Smooth muscle cell (in vitro differentiated cells): ENCODE measurements around the gene ZNF398. TPM values are rescaled to one million over a fixed set of nuclear protein-coding genes. Genes with fewer than 3 reads are reported as not detected.

Source experiments
- DNase-seq: peaks from one replicate; lab custom pipeline; 2025; ENCODE audit not compliant: unreplicated experiment; lab: John Stamatoyannopoulos, UW
- H2AFZ ChIP-seq: fragments of 200-600 bp; sonication (generic); 2 replicates; pipeline ENCODE4 v1.6.0; 2016; ENCODE audit warnings: antibody characterized with exemption, low read depth, mild to moderate bottlenecking
- H3F3A ChIP-seq: fragments of 200-600 bp; sonication (generic); 2 replicates; pipeline ENCODE4 v1.6.0; 2017; ENCODE audit warnings: antibody characterized with exemption, low read depth
- H3K27ac ChIP-seq: fragments of 200-600 bp; sonication (generic); 2 replicates; pipeline ENCODE4 v1.5.1; 2016; ENCODE audit warnings: low read depth, mild to moderate bottlenecking
- H3K27me3 ChIP-seq: fragments of 200-600 bp; sonication (generic); 2 replicates; pipeline ENCODE4 v1.6.1; 2016; ENCODE audit warnings: low read depth, mild to moderate bottlenecking
- H3K36me3 ChIP-seq: fragments of 200-600 bp; sonication (generic); 2 replicates; pipeline ENCODE4 v1.5.1; 2016; ENCODE audit warnings: low read depth
- H3K4me1 ChIP-seq: fragments of 200-600 bp; sonication (generic); 2 replicates; pipeline ENCODE4 v1.5.1; 2016; ENCODE audit warnings: low read depth
- H3K4me2 ChIP-seq: fragments of 200-600 bp; sonication (generic); 2 replicates; pipeline ENCODE4 v1.6.0; 2016; ENCODE audit warnings: mild to moderate bottlenecking
- H3K4me3 ChIP-seq: fragments of 200-600 bp; sonication (generic); 2 replicates; pipeline ENCODE4 v1.5.1; 2016; ENCODE audit warnings: mild to moderate bottlenecking
- H3K79me2 ChIP-seq: fragments of 200-600 bp; sonication (generic); 2 replicates; pipeline ENCODE4 v1.6.0; 2016; ENCODE audit warnings: low read depth, mild to moderate bottlenecking
- H3K9ac ChIP-seq: fragments of 200-600 bp; sonication (generic); 2 replicates; pipeline ENCODE4 v1.6.0; 2016; ENCODE audit warnings: low read depth
- H3K9me3 ChIP-seq: fragments of 200-600 bp; sonication (generic); replicated peaks from 2 replicates; pipeline ENCODE4 v1.5.1; 2016; ENCODE audit warnings: low read depth
- H4K20me1 ChIP-seq: fragments of 200-600 bp; sonication (generic); 2 replicates; pipeline ENCODE4 v1.6.0; 2016; ENCODE audit warnings: low read depth
- CTCF ChIP-seq: fragments of 200-600 bp; sonication (generic); IDR thresholded peaks from 2 replicates; pipeline ENCODE4 v1.5.1; 2017; ENCODE audit warnings: borderline replicate concordance, mild to moderate bottlenecking, antibody characterized with exemption; ENCODE audit not compliant: insufficient read depth, poor library complexity, severe bottlenecking
- WGBS: methylation state at CpG from one replicate; pipeline ENCODE4 v1.1.7; 2016; ENCODE audit warnings: low lambda C conversion rate; 5-methylcytosine and 5-hydroxymethylcytosine counted together
- polyA plus RNA-seq: library from polyadenylated mRNA; unstranded; fragments of >200 nt; fragmentation: Nextera tagmentation; extraction: Ambion mirVana; gene quantifications from 2 replicates; pipeline ENCODE4 v1.2.1, GENCODE V29; 2016
- total RNA-seq: library from RNA; depleted of rRNA; stranded (reverse); fragments of >200 nt; gene quantifications from 2 replicates; pipeline ENCODE4 v1.2.3, GENCODE V29; 2014

The ZNF398 gene
- total and polyA plus RNA-seq, 2 experiments from 2014 or later, result 9.0 to 15.1 TPM

GRCh38 chr7:149126662-149127266 is 20.5 kb upstream of the ZNF398 start:
- peak overlapping the region; percentile 89 for H3K27ac ChIP-seq
- peaks cover 11% of the 10 kb centered on the region for H3K4me1 ChIP-seq
- H3K4me3 ChIP-seq, result peak overlapping the region; percentile 99
- no peak for TF ChIP-seq CTCF
- H2AFZ ChIP-seq, result peak overlapping the region; percentile 94
- peak; percentile 68 for DNase-seq
- H3K79me2 ChIP-seq, result peaks cover 40% of the 10 kb centered on the region
- peak overlapping the region; percentile 97 for H3K4me2 ChIP-seq
- H3K9me3 ChIP-seq, result no peaks in the 10 kb centered on the region
- no peaks in the 10 kb centered on the region for H3K27me3 ChIP-seq
- under 1% methylated on average over 36 of the region's 48 CpGs for WGBS
- H4K20me1 ChIP-seq, result no peaks in the 10 kb centered on the region
- H3K9ac ChIP-seq, result peak overlapping the region; percentile 92
- H3K36me3 ChIP-seq, result peaks cover 10% of the 10 kb centered on the region
- peaks cover 9% of the 10 kb centered on the region for H3F3A ChIP-seq

GRCh38 chr7:149130572-149131198 is 16.6 kb upstream of the ZNF398 start:
- H2AFZ ChIP-seq, result no peak overlapping the region
- H3F3A ChIP-seq, result peaks cover 9% of the 10 kb centered on the region
- H4K20me1 ChIP-seq, result no peaks in the 10 kb centered on the region
- DNase-seq, result no peak
- no peaks in the 10 kb centered on the region for H3K9me3 ChIP-seq
- H3K79me2 ChIP-seq, result peaks cover 20% of the 10 kb centered on the region
- no peak overlapping the region for H3K4me2 ChIP-seq
- H3K4me1 ChIP-seq, result peaks cover 5% of the 10 kb centered on the region
- no peaks in the 10 kb centered on the region for H3K27me3 ChIP-seq
- no peak overlapping the region for H3K4me3 ChIP-seq
- H3K9ac ChIP-seq, result no peak overlapping the region
- H3K36me3 ChIP-seq, result peaks cover 10% of the 10 kb centered on the region
- H3K27ac ChIP-seq, result no peak overlapping the region
- no peak for TF ChIP-seq CTCF
- whole genome bisulfite sequencing, result 97% methylated on average over 5 of the region's 5 CpGs

- no peak overlapping the region for H3K9ac ChIP-seq
- no peak overlapping the region for H2AFZ ChIP-seq
- no peaks in the 10 kb centered on the region for H3K9me3 ChIP-seq
- WGBS, result 93% methylated on average over 2 of the region's 2 CpGs
- no peak for TF ChIP-seq CTCF
- peaks cover 12% of the 10 kb centered on the region for H3K79me2 ChIP-seq
- H3F3A ChIP-seq, result peaks cover 2% of the 10 kb centered on the region
- H4K20me1 ChIP-seq, result no peaks in the 10 kb centered on the region
- peaks cover 10% of the 10 kb centered on the region for H3K36me3 ChIP-seq
- H3K4me1 ChIP-seq, result no peaks in the 10 kb centered on the region
- H3K27me3 ChIP-seq, result no peaks in the 10 kb centered on the region
- no peak overlapping the region for H3K27ac ChIP-seq
- H3K4me2 ChIP-seq, result no peak overlapping the region
- no peak for DNase-seq
- H3K4me3 ChIP-seq, result no peak overlapping the region
Measured at GRCh38 chr7:149133028-149133710, 14.1 kb upstream of the ZNF398 start.
